ENCODE data around the gene CMTM5. TPM values are rescaled to one million over a fixed set of nuclear protein-coding genes. Genes with fewer than 3 reads are reported as not detected.

Gene CMTM5
- total RNA-seq, 1 experiment from 2014 or later = not detected

GRCh38 chr14:23378612-23379220 is 1.9 kb downstream of the CMTM5 start:
- Histone ChIP-seq H3K9me3 (ENCODE audit: control insufficient read depth in 1 of 2, insufficient read depth in 1 of 2, low read depth in 1 of 2, low read length in 2 of 2) (no peaks in the 10 kb centered on the region), H3K9me2 (ENCODE audit: insufficient read depth) (no peaks in the 10 kb centered on the region), H3K27me3 (ENCODE audit: insufficient read depth, low read length) (0 out of 2 replicates have a peak, but pooled peaks cover 6% of the 10 kb centered on the region), H3K4me2 (ENCODE audit: low read length) (no peak overlapping the region), H3K4me1 (ENCODE audit: control insufficient read depth in 1 of 2, insufficient read depth in 2 of 2, low read length in 2 of 2) (no peaks in the 10 kb centered on the region), H2AFZ (ENCODE audit: low read depth, low read length, poor library complexity, severe bottlenecking) (no peak overlapping the region), H3K36me3 (ENCODE audit: control insufficient read depth in 1 of 2, insufficient read depth in 2 of 2, low read length in 2 of 2) (no peaks in the 10 kb centered on the region), H3K4me3 (replicated peaks in 1 of 2; ENCODE audit: low read depth in 1 of 2, low read length in 2 of 2) (no peak overlapping the region), H3K9ac (ENCODE audit: low read length) (no peak overlapping the region), H4K20me1 (ENCODE audit: insufficient read depth) (no peaks in the 10 kb centered on the region), H3K27ac (ENCODE audit: low read depth, low read length) (no peak overlapping the region), H3K79me2 (ENCODE audit: insufficient read depth, low read length) (no peaks in the 10 kb centered on the region)
- POLR2A ChIA-PET = no interaction called here
- no peak for DNase-seq (ENCODE audit: low read depth, low spot score)
- CTCF ChIA-PET = interaction anchor here (0.6 to 3.1 kb wide), 3 partner anchors 18 to 52 kb away, joined by 3 to 23 read pairs (median 10); no protein-coding TSS in a partner anchor
- TF ChIP-seq ZNF274 (IDR thresholded peaks at IDR 0.05; ENCODE audit: low read depth, low read length) (no peak), SIN3A (IDR thresholded peaks at IDR 0.05; ENCODE audit: low read depth) (no peak), CBX3 (IDR thresholded peaks at IDR 0.05; ENCODE audit: low read depth) (no peak), EGR1 (IDR thresholded peaks at IDR 0.05; ENCODE audit: low read depth) (no peak), RAD21 (IDR thresholded peaks at IDR 0.05; ENCODE audit: low read depth) (no peak), ELF1 (IDR thresholded peaks at IDR 0.05; ENCODE audit: borderline replicate concordance, low read depth) (no peak)
- TF ChIP-seq, protein P1, sequence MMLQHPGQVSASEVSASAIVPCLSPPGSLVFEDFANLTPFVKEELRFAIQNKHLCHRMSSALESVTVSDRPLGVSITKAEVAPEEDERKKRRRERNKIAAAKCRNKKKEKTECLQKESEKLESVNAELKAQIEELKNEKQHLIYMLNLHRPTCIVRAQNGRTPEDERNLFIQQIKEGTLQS (IDR thresholded peaks at IDR 0.05) = no peak
- TF ChIP-seq, protein P2, sequence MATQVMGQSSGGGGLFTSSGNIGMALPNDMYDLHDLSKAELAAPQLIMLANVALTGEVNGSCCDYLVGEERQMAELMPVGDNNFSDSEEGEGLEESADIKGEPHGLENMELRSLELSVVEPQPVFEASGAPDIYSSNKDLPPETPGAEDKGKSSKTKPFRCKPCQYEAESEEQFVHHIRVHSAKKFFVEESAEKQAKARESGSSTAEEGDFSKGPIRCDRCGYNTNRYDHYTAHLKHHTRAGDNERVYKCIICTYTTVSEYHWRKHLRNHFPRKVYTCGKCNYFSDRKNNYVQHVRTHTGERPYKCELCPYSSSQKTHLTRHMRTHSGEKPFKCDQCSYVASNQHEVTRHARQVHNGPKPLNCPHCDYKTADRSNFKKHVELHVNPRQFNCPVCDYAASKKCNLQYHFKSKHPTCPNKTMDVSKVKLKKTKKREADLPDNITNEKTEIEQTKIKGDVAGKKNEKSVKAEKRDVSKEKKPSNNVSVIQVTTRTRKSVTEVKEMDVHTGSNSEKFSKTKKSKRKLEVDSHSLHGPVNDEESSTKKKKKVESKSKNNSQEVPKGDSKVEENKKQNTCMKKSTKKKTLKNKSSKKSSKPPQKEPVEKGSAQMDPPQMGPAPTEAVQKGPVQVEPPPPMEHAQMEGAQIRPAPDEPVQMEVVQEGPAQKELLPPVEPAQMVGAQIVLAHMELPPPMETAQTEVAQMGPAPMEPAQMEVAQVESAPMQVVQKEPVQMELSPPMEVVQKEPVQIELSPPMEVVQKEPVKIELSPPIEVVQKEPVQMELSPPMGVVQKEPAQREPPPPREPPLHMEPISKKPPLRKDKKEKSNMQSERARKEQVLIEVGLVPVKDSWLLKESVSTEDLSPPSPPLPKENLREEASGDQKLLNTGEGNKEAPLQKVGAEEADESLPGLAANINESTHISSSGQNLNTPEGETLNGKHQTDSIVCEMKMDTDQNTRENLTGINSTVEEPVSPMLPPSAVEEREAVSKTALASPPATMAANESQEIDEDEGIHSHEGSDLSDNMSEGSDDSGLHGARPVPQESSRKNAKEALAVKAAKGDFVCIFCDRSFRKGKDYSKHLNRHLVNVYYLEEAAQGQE (IDR thresholded peaks at IDR 0.05; ENCODE audit: low read depth) = no peak
- no peak for ATAC-seq
- intact Hi-C loops (cut with micrococcal nuclease) = no loop called here
- BruUV-seq (replicated peaks) = no TSS peak
- RAD21 ChIA-PET (ENCODE audit: low non-redundant PET in 1 of 2, low total read pairs in 2 of 2, uncharacterized antibody in 2 of 2, unreplicated experiment in 2 of 2) = no interaction called here

Data from HCT116 (cell line).